GM08714 (cell line): ENCODE results near the gene DPH2.

Source experiments
- H3K4me3 ChIP-seq: fragments of 200-500 bp; sonication (Bioruptor generic); 2 replicates; pipeline ENCODE4 v1.5.1; 2014; ENCODE audit warnings: mild to moderate bottlenecking, low read length, inconsistent platforms
- ZNF274 ChIP-seq: IDR thresholded peaks from 2 replicates; pipeline ENCODE4 v1.6.1; 2012; ENCODE audit warnings: mild to moderate bottlenecking, low read depth, low read length

The DPH2 gene

GRCh38 chr1:43991200-43991475 lies 21.3 kb downstream of the DPH2 start:
- no peak for TF ChIP-seq ZNF274
- peak overlapping the region; percentile 73; the same call in 1 of the 2 replicates for H3K4me3 ChIP-seq

GRCh38 chr1:43991476-43992231 lies 21.8 kb downstream of the DPH2 start, which contains the start of gene CCDC24:
TSS of gene CCDC24 (plus strand) at chr1:43991599. CDS start at chr1:43991879, 280 bp downstream.
- H3K4me3 ChIP-seq, result peak within 1 kb of the TSS; percentile 73; the same call in 1 of the 2 replicates
- no peak for TF ChIP-seq ZNF274

DNA sequence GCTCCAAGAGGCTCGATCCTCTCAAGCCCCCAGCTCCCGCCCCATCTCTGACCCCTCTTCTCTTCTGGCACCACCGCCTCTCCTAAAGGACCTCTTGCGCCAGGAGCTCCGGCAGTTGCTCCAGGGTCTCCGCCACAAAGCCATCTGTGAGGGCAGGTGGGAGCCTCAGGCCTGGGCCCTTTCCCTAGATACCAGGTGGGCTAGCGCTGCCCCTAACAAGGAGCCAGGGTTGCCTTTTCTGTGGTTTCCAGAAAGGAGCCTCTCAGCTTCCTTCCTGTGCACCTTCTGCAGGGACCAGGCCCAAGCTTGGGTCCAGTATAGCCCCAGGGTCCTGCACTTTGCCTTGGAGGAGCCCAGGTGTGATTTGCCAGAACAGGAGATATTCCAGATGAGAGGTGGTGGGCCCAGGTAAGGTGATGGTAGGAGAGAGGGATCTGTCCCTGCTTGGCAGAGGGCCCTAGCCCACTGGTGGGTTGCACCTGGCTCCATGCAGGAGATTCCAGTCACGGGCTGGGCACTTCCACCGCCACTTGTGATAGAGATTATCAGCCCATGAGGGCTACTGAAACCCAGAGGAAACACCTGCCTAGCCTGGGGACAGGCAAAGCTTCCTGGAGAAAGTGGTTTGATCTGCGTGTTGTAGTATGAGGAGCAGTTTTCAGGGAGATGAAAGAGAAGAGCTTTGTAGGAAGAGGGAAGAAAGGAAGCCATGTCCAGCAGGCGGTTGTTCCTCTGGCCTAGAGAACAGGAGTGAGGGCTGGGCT lies 22.6 kb downstream of the DPH2 start:
- TF ChIP-seq ZNF274, result no peak
- H3K4me3 ChIP-seq, result peak overlapping the region; percentile 73; the same call in 1 of the 2 replicates

DNA sequence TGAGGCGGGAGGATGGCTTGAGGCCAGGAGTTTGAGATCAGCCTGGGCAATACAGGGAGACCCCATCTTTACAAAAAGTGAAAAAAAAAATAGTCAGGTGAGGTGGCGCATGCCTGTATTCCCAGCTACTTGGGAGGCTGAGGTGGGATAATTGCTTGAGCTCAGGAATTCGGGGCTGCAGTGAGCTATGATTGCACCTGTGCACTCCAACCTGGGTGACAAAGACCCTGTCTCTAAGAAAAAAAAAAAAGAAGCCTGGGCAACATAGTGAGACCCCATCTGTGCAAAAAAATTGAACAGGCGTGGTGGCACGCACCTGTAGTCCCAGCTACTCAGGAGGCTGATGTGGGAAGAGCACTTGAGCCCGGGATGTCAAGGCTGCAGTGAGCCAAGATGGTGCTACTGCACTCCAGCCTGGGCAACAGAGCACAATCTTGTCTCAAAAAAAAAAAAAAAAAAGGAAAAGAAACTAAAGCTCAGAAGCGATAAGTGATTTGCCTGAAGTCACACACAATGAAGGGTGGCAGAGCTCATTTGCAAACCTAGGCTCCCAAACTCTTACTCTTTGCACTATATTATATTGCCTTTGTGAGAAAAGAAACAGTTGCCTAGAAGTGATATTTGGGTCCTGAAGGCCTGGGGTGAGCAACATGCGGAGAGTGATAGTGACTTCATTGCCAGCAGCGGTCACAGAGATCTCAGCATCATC lies 23.6 kb downstream of the DPH2 start:
- no peak for TF ChIP-seq ZNF274
- H3K4me3 ChIP-seq, result no peak overlapping the region

GRCh38 chr1:43994071-43994470 lies 24.3 kb downstream of the DPH2 start:
- no peak overlapping the region for H3K4me3 ChIP-seq
- TF ChIP-seq ZNF274, result no peak

DNA sequence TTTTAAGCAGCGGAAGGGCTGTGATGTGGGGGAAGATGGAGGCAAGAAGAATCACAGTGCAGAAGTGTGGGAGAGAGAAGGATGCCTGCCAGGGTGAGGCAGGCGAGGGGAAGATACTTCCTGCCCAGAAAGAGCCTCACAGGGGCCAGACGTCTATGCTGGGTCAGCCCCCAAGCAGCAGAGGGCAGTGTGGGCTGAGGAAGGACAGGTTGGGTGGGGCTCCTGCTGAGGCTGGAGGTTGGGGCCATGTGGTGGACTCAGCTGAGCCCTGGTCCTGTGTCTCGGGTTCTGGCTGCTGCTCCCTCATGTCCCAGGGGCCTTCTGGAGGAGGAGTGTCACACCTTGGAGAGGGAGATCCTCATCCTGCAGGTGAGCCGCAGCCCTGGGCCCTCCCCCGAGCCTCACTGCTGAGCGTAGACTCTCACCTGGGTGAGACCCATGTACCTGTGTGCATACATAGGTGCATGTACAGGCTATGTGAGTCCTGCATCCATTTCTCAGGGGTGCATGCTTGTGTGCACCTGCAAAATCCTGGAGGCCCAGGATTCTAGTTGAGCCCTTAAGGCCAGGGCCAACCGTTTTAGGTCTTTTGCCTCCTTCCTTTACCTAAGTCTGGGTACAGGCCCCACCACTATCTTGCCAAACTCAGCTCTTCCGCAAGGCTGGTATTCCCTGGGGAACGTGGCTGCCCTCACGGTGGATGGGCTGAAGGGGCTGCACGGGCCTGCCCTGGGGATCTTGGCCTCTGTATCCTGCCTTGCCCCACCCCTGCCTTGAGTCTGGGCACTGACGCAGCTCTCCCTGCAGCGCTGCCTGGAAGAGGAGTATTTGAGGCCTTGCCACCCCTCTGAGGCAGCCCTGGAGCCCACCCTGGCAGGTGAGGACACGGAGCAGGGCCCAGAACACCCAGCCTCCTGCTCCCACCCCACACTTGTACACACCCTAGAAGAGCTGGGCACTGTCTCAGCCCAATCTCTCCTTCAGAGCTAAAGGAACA lies 25.3 kb downstream of the DPH2 start:
- no peak for TF ChIP-seq ZNF274
- H3K4me3 ChIP-seq, result no peak overlapping the region

DNA sequence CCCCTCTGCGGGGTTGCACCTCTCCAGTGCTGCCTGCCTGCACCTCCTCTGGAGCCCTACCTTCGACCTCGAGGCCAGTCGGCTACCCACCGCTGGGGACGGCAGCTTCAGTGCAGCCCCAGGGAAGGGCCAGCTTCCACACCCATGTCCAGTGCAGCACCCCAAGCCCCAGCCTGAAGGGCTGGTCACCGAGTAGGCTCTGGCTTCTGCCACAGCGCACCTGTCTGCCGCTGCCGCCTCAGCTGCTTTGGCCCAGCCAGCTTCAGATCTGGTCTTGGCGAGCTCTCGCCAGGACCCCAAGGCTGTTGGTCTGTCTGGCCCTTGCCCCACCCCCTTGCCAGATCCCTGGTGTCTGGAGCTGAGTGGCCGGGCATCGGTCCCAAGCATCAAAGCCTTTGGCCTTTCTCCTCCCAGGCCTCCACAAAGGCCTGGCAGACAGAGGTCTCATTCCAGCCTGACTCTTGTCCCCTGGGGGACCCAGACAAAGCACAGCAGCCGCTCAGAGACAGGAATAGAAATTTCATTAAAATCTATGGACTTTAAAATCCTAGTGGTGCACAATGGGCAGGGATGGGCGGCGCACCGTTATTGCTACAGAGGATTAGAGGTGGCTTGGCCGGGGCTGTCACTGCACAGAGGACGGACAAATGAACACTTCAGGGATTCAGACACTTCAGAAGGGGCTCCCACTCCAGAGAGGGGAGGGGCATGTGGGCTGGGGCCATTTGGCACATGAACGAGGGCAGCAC lies 26.3 kb downstream of the DPH2 start:
- TF ChIP-seq ZNF274, result no peak
- no peak overlapping the region for H3K4me3 ChIP-seq

DNA sequence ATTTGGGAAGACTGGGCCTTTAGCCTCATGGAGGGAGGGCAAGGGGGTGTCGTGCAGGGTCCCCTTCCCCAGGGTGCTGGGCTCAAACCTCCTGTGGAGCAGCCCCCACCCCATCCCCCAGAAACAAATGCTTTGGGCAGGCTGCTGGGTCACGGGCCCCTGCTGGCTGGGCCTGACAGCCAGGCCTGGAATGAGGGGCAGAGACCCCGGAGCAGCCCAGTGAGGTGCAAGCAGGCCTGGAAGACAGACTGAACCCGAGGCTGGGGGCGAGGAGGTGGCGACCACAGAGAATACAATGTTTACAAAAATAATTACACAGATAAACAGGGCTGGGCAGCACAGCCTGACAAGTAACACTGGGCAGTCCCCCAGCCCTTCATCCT lies 26.9 kb downstream of the DPH2 start:
- TF ChIP-seq ZNF274, result no peak
- no peak overlapping the region for H3K4me3 ChIP-seq

- TF ChIP-seq ZNF274, result no peak
- no peak overlapping the region for H3K4me3 ChIP-seq
These were observed 27.6 kb downstream of the DPH2 start for GRCh38 chr1:43997295-43997999.

DNA sequence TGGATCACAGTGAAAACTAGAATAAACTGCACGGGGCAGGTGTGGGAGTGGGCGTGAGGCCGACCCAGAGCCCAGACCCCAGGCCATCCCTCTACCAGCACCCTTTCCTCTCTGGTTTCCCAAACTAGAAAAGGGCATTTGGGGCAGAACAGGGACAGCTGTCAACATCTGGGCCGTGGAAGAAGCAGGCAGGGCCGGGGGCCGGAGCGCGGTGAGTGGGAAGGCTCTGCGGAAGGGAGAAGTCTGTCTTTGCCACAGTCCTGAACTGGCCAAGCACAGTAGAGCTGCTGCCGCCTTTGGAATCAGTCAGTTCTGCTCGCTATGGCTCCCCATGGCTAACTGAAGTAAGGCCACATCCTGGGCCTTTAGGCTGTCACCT lies 28.2 kb downstream of the DPH2 start:
- H3K4me3 ChIP-seq, result no peak overlapping the region
- TF ChIP-seq ZNF274, result no peak

GRCh38 chr1:43999455-43999854 lies 29.6 kb downstream of the DPH2 start:
- H3K4me3 ChIP-seq, result no peak overlapping the region
- no peak for TF ChIP-seq ZNF274

DNA sequence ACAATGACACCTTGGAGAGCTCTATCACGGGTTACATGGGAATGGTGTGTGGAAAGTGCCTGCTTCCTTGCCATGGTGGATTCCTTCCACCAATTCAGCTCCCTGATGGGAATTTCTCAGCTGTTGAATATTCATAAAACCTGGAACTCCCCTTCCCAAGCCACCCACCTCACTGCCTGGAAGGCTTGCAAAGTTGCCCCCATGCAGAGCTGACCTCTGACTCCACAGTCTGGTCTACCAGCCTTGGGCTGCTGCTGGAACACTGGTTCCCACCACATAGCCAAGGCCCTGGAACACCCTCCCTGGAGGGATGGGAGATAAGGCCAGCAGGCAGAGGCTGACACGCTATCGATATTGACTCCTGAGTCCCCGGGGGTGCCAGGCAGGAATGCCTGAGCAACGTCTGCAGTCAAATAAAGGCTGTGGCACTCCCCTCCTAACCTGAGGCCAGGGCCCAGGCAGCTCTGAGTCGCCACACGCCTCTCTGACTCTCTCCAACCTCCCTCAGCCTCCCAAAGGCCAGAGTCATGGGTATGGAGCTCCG lies 30.4 kb downstream of the DPH2 start:
- TF ChIP-seq ZNF274, result no peak
- H3K4me3 ChIP-seq, result no peak overlapping the region

GRCh38 chr1:44002165-44002564 lies 32.4 kb downstream of the DPH2 start:
- TF ChIP-seq ZNF274, result no peak
- H3K4me3 ChIP-seq, result no peak overlapping the region
